Endothelial cell of umbilical vein (primary cell): ENCODE measurements around the gene EML6. TPM values are rescaled to one million over a fixed set of nuclear protein-coding genes. Genes with fewer than 3 reads are reported as not detected.

Experiments
- BruUV-seq: library from RNA; stranded (reverse); fragments of 400-500 nt; replicated peaks from 2 replicates; lab custom pipeline; 2021; lab: Mats Ljungman, UMichigan
- CTCF ChIA-PET: fragments of 300-600, 350-600 bp; sonication (Branson Sonifier 250); formaldehyde crosslinking; loops from one replicate; lab custom pipeline; 2021; ENCODE audit warnings: antibody characterized with exemption, inconsistent platforms; lab: Charles Lee
- POLR2A ChIA-PET: fragments of 300-600, 350-600 bp; sonication (Branson Sonifier 250); formaldehyde crosslinking; loops from one replicate; lab custom pipeline; 2021; ENCODE audit warnings: antibody characterized with exemption, inconsistent platforms; lab: Charles Lee
- DNase-seq: peaks from one replicate; pipeline ENCODE4 v3.0.0-alpha.2; 2011; ENCODE audit warnings: low read depth, low spot score
- FAIRE-seq: peaks from 2 replicates; lab custom pipeline; 2011; peaks lifted over from hg19 to GRCh38; lab: Jason Lieb, UNC
- H2AFZ ChIP-seq: 2 replicates; pipeline ENCODE4 v1.6.0; 2012; ENCODE audit warnings: low read depth, low read length, control low read depth, inconsistent platforms
- H3K27ac ChIP-seq: 2 replicates; pipeline ENCODE4 v1.5.1; 2011; ENCODE audit warnings: low read depth, mild to moderate bottlenecking, control low read depth, low read length, moderate library complexity; ENCODE audit not compliant: insufficient read depth
- H3K27me3 ChIP-seq, 2 experiments: 2 replicates each; pipeline versions ENCODE4 v1.6.0 to v1.6.1; 2011; ENCODE audit warnings: low read length in 2 of 2, mixed read lengths in 1 of 2; ENCODE audit not compliant: control insufficient read depth in 2 of 2, insufficient read depth in 2 of 2
- H3K36me3 ChIP-seq, 2 experiments: 2 replicates in 1 of 2; 3 replicates in 1 of 2; pipeline ENCODE4 v1.5.1; 2011; ENCODE audit warnings: low read length in 2 of 2, mild to moderate bottlenecking in 1 of 2, moderate library complexity in 1 of 2; ENCODE audit not compliant: control insufficient read depth in 2 of 2, insufficient read depth in 2 of 2; ENCODE audit errors: extremely low read depth in 1 of 2
- H3K4me1 ChIP-seq: 3 replicates; pipeline ENCODE4 v1.5.1; 2011; ENCODE audit warnings: mild to moderate bottlenecking, low read length; ENCODE audit not compliant: control insufficient read depth, insufficient read depth; ENCODE audit errors: extremely low read depth
- H3K4me2 ChIP-seq: 2 replicates; pipeline ENCODE4 v1.6.1; 2011; ENCODE audit warnings: low read length, control low read depth, mixed read lengths; ENCODE audit not compliant: insufficient read depth
- H3K4me3 ChIP-seq, 3 experiments: fragments of 200-600 bp in 1 of 3; sonication (generic), shearing (Covaris generic) in 1 of 3; replicated peaks in 1 of 3; 2 replicates each; pipeline ENCODE4 v1.5.1; 2011 to 2016; ENCODE audit warnings: control low read depth in 3 of 3, low read length in 3 of 3, mild to moderate bottlenecking in 2 of 3, inconsistent platforms in 1 of 3, low read depth in 1 of 3, moderate library complexity in 1 of 3; ENCODE audit not compliant: insufficient read depth in 1 of 3
- H3K79me2 ChIP-seq: 2 replicates; pipeline ENCODE4 v1.6.0; 2012; ENCODE audit warnings: low read length, inconsistent platforms; ENCODE audit not compliant: control insufficient read depth, insufficient read depth
- H3K9ac ChIP-seq: replicated peaks from 2 replicates; pipeline ENCODE3; 2011; ENCODE audit warnings: low read length, control low read depth; ENCODE audit not compliant: insufficient read depth; ENCODE audit errors: extremely low read depth
- H3K9me1 ChIP-seq: replicated peaks from 3 replicates; pipeline ENCODE4 v1.6.0; 2011; ENCODE audit warnings: mild to moderate bottlenecking, low read length; ENCODE audit not compliant: control insufficient read depth, insufficient read depth; ENCODE audit errors: extremely low read depth
- H3K9me3 ChIP-seq: replicated peaks from 2 replicates; pipeline ENCODE4 v1.5.1; 2012; ENCODE audit warnings: low read length, inconsistent platforms; ENCODE audit not compliant: control insufficient read depth, insufficient read depth
- H4K20me1 ChIP-seq: replicated peaks from 2 replicates; pipeline ENCODE3; 2011; ENCODE audit warnings: mild to moderate bottlenecking, low read length; ENCODE audit not compliant: control insufficient read depth, insufficient read depth; ENCODE audit errors: extremely low read depth
- EZH2 ChIP-seq: IDR thresholded peaks from 2 replicates; pipeline ENCODE4 v1.6.1; 2012; ENCODE audit warnings: borderline replicate concordance, low read depth, mild to moderate bottlenecking, moderate library complexity, low read length, inconsistent platforms; ENCODE audit not compliant: severe bottlenecking
- FOS ChIP-seq: IDR thresholded peaks from 2 replicates; pipeline ENCODE4 v1.6.1; 2011; ENCODE audit warnings: mild to moderate bottlenecking, low read length, moderate library complexity, borderline replicate concordance; ENCODE audit not compliant: insufficient read depth
- GATA2 ChIP-seq: IDR thresholded peaks from 2 replicates; pipeline ENCODE4 v1.7.0; 2011; ENCODE audit warnings: low read depth, mild to moderate bottlenecking, moderate library complexity, mixed read lengths, low read length; ENCODE audit not compliant: insufficient read length, insufficient read depth
- JUN ChIP-seq: IDR thresholded peaks from 2 replicates; pipeline ENCODE4 v1.6.1; 2011; ENCODE audit warnings: borderline replicate concordance, low read depth; ENCODE audit not compliant: insufficient read length, insufficient read depth
- MAX ChIP-seq: IDR thresholded peaks from 2 replicates; pipeline ENCODE4 v1.6.1; 2011; ENCODE audit not compliant: insufficient read depth, insufficient read length
- MYC ChIP-seq: IDR thresholded peaks from one replicate; pipeline ENCODE4 v1.6.1; 2011; ENCODE audit warnings: mild to moderate bottlenecking, low read depth, low read length
- POLR2A ChIP-seq: IDR thresholded peaks from 2 replicates; pipeline ENCODE4 v1.6.1; 2012; ENCODE audit warnings: low read depth, mild to moderate bottlenecking, control low read depth, low read length
- POLR2AphosphoS5 ChIP-seq: IDR thresholded peaks from 2 replicates; pipeline ENCODE4 v1.6.1; 2012; ENCODE audit warnings: low read depth, mild to moderate bottlenecking, control low read depth, low read length, moderate library complexity; ENCODE audit not compliant: insufficient read depth
- dilution Hi-C: fragments of 300-500 bp; cut with MboI; formaldehyde crosslinking; loops from one replicate; pipeline ENCODE4 v1.15.0; 2019; ENCODE audit warnings: low sequenced_read_pairs; ENCODE audit not compliant: extremely low pct_ligation_motif_present
- intact Hi-C: fragments of 100-400 bp; cut with micrococcal nuclease; formaldehyde crosslinking; loops from one replicate; pipeline ENCODE4 v1.10.0; 2022
- polyA plus RNA-seq, 4 experiments: library from polyadenylated mRNA; depleted of rRNA in 3 of 4; stranded (reverse) in 3 of 4; unstranded in 1 of 4; fragments of >200 nt; gene quantifications; 2 replicates each; pipeline versions ENCODE4 v1.2.1 to v1.2.3, GENCODE V29; 2011 to 2012; ENCODE audit warnings: missing spikeins in 1 of 4
- total RNA-seq: library from RNA; stranded (reverse); gene quantifications from 2 replicates; pipeline ENCODE4 v1.2.3, GENCODE V29; 2021
- TF ChIP-seq, protein P1 (sequence below), 2 donors: IDR thresholded peaks; 1 replicate in 1 of 2; 2 replicates in 1 of 2; pipeline ENCODE4 v1.5.1; 2011; ENCODE audit warnings: low read length in 2 of 2, mild to moderate bottlenecking in 2 of 2, moderate library complexity in 2 of 2, control low read depth in 1 of 2, inconsistent platforms in 1 of 2, low read depth in 1 of 2; ENCODE audit not compliant: insufficient read depth in 1 of 2; ENCODE audit errors: extremely low read depth in 1 of 2

The EML6 gene
- total and polyA plus RNA-seq, 2 donors (not counting 3 experiments of a cell fraction or from before 2014, with no cell fraction given), result 0.79 to 2.1 TPM

GRCh38 chr2:54889053-54889452 lies 165.6 kb downstream of the EML6 start:
- H4K20me1 ChIP-seq, result no peaks in the 10 kb centered on the region
- H3K79me2 ChIP-seq, result no peaks in the 10 kb centered on the region
- no peak overlapping the region for H2AFZ ChIP-seq
- POLR2A ChIA-PET, result no interaction called here
- DNase-seq (no peak), FAIRE-seq (no peak)
- H3K4me3 ChIP-seq, result no peak overlapping the region
- no peaks in the 10 kb centered on the region for H3K36me3 ChIP-seq
- no peak overlapping the region for H3K9ac ChIP-seq
- TF ChIP-seq JUN, result no peak
- TF ChIP-seq EZH2, result no peak
- TF ChIP-seq FOS, result no peak
- TF ChIP-seq, protein P1, sequence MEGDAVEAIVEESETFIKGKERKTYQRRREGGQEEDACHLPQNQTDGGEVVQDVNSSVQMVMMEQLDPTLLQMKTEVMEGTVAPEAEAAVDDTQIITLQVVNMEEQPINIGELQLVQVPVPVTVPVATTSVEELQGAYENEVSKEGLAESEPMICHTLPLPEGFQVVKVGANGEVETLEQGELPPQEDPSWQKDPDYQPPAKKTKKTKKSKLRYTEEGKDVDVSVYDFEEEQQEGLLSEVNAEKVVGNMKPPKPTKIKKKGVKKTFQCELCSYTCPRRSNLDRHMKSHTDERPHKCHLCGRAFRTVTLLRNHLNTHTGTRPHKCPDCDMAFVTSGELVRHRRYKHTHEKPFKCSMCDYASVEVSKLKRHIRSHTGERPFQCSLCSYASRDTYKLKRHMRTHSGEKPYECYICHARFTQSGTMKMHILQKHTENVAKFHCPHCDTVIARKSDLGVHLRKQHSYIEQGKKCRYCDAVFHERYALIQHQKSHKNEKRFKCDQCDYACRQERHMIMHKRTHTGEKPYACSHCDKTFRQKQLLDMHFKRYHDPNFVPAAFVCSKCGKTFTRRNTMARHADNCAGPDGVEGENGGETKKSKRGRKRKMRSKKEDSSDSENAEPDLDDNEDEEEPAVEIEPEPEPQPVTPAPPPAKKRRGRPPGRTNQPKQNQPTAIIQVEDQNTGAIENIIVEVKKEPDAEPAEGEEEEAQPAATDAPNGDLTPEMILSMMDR (IDR thresholded peaks at IDR 0.05; ENCODE audit: extremely low read depth in 1 of 2, insufficient read depth in 1 of 2, low read depth in 1 of 2, low read length in 2 of 2), result no peak
- TF ChIP-seq POLR2A, result no peak
- TF ChIP-seq POLR2AphosphoS5, result no peak
- no peak for TF ChIP-seq MAX
- TF ChIP-seq GATA2, result no peak
- TF ChIP-seq MYC, result no peak
- H3K9me3 ChIP-seq, result no peaks in the 10 kb centered on the region
- intact Hi-C loops, result no loop called here
- H3K27me3 ChIP-seq, result peaks cover 15 to 16% of the 10 kb centered on the region in 2 experiments
- H3K4me2 ChIP-seq, result no peak overlapping the region
- dilution Hi-C loops, result no loop called here
- CTCF ChIA-PET, result interaction anchor here (0.6 to 1.5 kb wide), 3 partner anchors 11 to 25 kb away, joined by 3 to 7 read pairs (median 4); no protein-coding TSS in a partner anchor
- H3K4me1 ChIP-seq, result no peaks in the 10 kb centered on the region
- no TSS peak for BruUV-seq
- H3K27ac ChIP-seq, result no peak overlapping the region
- no peaks in the 10 kb centered on the region for H3K9me1 ChIP-seq
